IMR-90 (cell line): ENCODE results near the gene ABCF3. TPM values are rescaled to one million over a fixed set of nuclear protein-coding genes. Genes with fewer than 3 reads are reported as not detected.

Source experiments
- ATAC-seq: fragments of 200-7000 bp; cut with Tn5 transposase; 2 replicates; pipeline ENCODE4 v1.9.1; 2020; ENCODE audit warnings: low read depth, mild to moderate bottlenecking, moderate library complexity
- BruUV-seq: library from RNA; stranded (reverse); fragments of 400-500 nt; replicated peaks from 2 replicates; lab custom pipeline; 2021; lab: Mats Ljungman, UMichigan
- CTCF ChIA-PET: fragments of 300-600 bp; formaldehyde crosslinking; extraction: SDS; loops from one replicate; lab custom pipeline; 2021; ENCODE audit warnings: antibody characterized with exemption; lab: Yijun Ruan, JAX
- POLR2A ChIA-PET: fragments of 300-600 bp; sonication (Branson Sonifier 250); formaldehyde crosslinking; loops from one replicate; lab custom pipeline; 2022; ENCODE audit warnings: antibody characterized with exemption; ENCODE audit not compliant: unreplicated experiment; lab: Charles Lee
- DNase-seq: peaks from one replicate; pipeline ENCODE4 v3.0.0; 2013
- H2AFZ ChIP-seq: replicated peaks from 2 replicates; pipeline ENCODE3; 2013; ENCODE audit warnings: low read length, mild to moderate bottlenecking; ENCODE audit not compliant: poor library complexity
- H2AK5ac ChIP-seq: 2 replicates; pipeline ENCODE4 v1.6.1; 2013; ENCODE audit warnings: low read depth, low read length, inconsistent platforms
- H2AK9ac ChIP-seq: replicated peaks from 2 replicates; pipeline ENCODE3; 2013; ENCODE audit warnings: mild to moderate bottlenecking, low read depth, low read length, moderate library complexity; ENCODE audit not compliant: poor library complexity
- H2BK120ac ChIP-seq: 2 replicates; pipeline ENCODE4 v1.6.1; 2013; ENCODE audit warnings: low read depth, low read length, inconsistent platforms
- H2BK15ac ChIP-seq: 3 replicates; pipeline ENCODE4 v1.6.1; 2013; ENCODE audit warnings: low read depth, low read length, inconsistent platforms
- H2BK20ac ChIP-seq: 2 replicates; pipeline ENCODE4 v1.6.1; 2013; ENCODE audit warnings: low read depth, mild to moderate bottlenecking, inconsistent platforms, low read length, moderate library complexity
- H2BK5ac ChIP-seq: 2 replicates; pipeline ENCODE4 v1.6.1; 2013; ENCODE audit warnings: mild to moderate bottlenecking, low read depth, low read length, inconsistent platforms; ENCODE audit not compliant: poor library complexity, severe bottlenecking
- H3K14ac ChIP-seq: replicated peaks from 2 replicates; pipeline ENCODE4 v1.6.1; 2013; ENCODE audit warnings: low read depth, low read length, inconsistent platforms
- H3K18ac ChIP-seq: 2 replicates; pipeline ENCODE4 v1.6.1; 2013; ENCODE audit warnings: low read depth, low read length, control low read depth
- H3K23ac ChIP-seq: 2 replicates; pipeline ENCODE4 v1.6.1; 2013; ENCODE audit warnings: low read depth, low read length, inconsistent platforms
- H3K27ac ChIP-seq: 2 replicates; pipeline ENCODE4 v1.5.1; 2013; ENCODE audit warnings: mild to moderate bottlenecking, control low read depth, low read length; ENCODE audit not compliant: insufficient read depth
- H3K27me3 ChIP-seq: 2 replicates; pipeline ENCODE4 v1.6.1; 2013; ENCODE audit warnings: low read length; ENCODE audit not compliant: control insufficient read depth, insufficient read depth
- H3K36me3 ChIP-seq: 2 replicates; pipeline ENCODE4 v1.6.1; 2013; ENCODE audit warnings: low read length, mixed read lengths; ENCODE audit not compliant: control insufficient read depth, insufficient read depth
- H3K4ac ChIP-seq: 2 replicates; pipeline ENCODE4 v1.6.1; 2013; ENCODE audit warnings: low read depth, low read length, inconsistent platforms
- H3K4me1 ChIP-seq: 2 replicates; pipeline ENCODE4 v1.6.1; 2013; ENCODE audit warnings: low read length, mixed read lengths; ENCODE audit not compliant: control insufficient read depth, insufficient read depth
- H3K4me2 ChIP-seq: 2 replicates; pipeline ENCODE4 v1.6.1; 2013; ENCODE audit warnings: low read depth, mild to moderate bottlenecking, control low read depth, low read length, moderate library complexity
- H3K4me3 ChIP-seq: 2 replicates; pipeline ENCODE4 v1.5.1; 2013; ENCODE audit warnings: low read depth, mild to moderate bottlenecking, control low read depth, low read length, moderate library complexity; ENCODE audit not compliant: insufficient read depth
- H3K56ac ChIP-seq: 2 replicates; pipeline ENCODE4 v1.6.1; 2013; ENCODE audit warnings: low read length, inconsistent platforms; ENCODE audit not compliant: insufficient read depth; ENCODE audit errors: extremely low read depth
- H3K79me1 ChIP-seq, 2 experiments: 2 replicates each; pipeline ENCODE4 v1.6.1; 2013; ENCODE audit warnings: low read length in 2 of 2, inconsistent platforms in 1 of 2, low read depth in 1 of 2
- H3K9ac ChIP-seq: 2 replicates; pipeline ENCODE4 v1.6.1; 2013; ENCODE audit warnings: low read depth, low read length, control low read depth
- H3K9me1 ChIP-seq: 2 replicates; pipeline ENCODE4 v1.6.1; 2013; ENCODE audit warnings: low read length, inconsistent platforms; ENCODE audit not compliant: insufficient read depth
- H3K9me3 ChIP-seq: 2 replicates; pipeline ENCODE4 v1.6.1; 2013; ENCODE audit warnings: low read length; ENCODE audit not compliant: control insufficient read depth, insufficient read depth
- H4K20me1 ChIP-seq: 2 replicates; pipeline ENCODE4 v1.6.1; 2013; ENCODE audit warnings: low read length, inconsistent platforms; ENCODE audit not compliant: insufficient read depth
- H4K5ac ChIP-seq: 2 replicates; pipeline ENCODE4 v1.6.1; 2013; ENCODE audit warnings: mild to moderate bottlenecking, low read depth, low read length, control low read depth
- H4K8ac ChIP-seq, 2 experiments: 2 replicates each; pipeline ENCODE4 v1.6.1; 2013; ENCODE audit warnings: low read depth in 2 of 2, low read length in 2 of 2, control low read depth in 1 of 2, inconsistent platforms in 1 of 2
- H4K91ac ChIP-seq: 2 replicates; pipeline ENCODE4 v1.6.1; 2013; ENCODE audit warnings: low read depth, low read length, inconsistent platforms; ENCODE audit not compliant: insufficient read depth
- CHD1 ChIP-seq: IDR thresholded peaks from 2 replicates; pipeline ENCODE4 v1.6.1; 2012; ENCODE audit warnings: low read depth, low read length, improper control_type of control experiment
- ELK1 ChIP-seq: fragments of 150-350 bp; IDR thresholded peaks from 2 replicates; pipeline ENCODE4 v1.6.1; 2016; ENCODE audit warnings: low read depth, mild to moderate bottlenecking, low read length, moderate library complexity, borderline replicate concordance
- SMC3 ChIP-seq: fragments of 150-350 bp; IDR thresholded peaks from 2 replicates; pipeline ENCODE4 v1.6.1; 2016; ENCODE audit warnings: low read depth, mild to moderate bottlenecking, antibody characterized with exemption, low read length, moderate library complexity
- WGBS, 2 experiments: methylation state at CpG; one replicate each; pipeline versions ENCODE4 v1.1.5 to v1.1.7; 2013; ENCODE audit warnings: missing lambda C conversion rate in 2 of 2; ENCODE audit not compliant: insufficient read length in 1 of 2; ENCODE audit errors: extremely low coverage in 2 of 2; 5-methylcytosine and 5-hydroxymethylcytosine counted together
- dilution Hi-C: fragments of 300-500 bp; cut with HindIII; formaldehyde crosslinking; loops from one replicate; pipeline ENCODE4 v1.14.3; 2018; ENCODE audit warnings: low sequenced_read_pairs; ENCODE audit not compliant: unreplicated experiment
- in situ Hi-C: fragments of 300-500 bp; cut with MboI; formaldehyde crosslinking; loops from 3 replicates; pipeline ENCODE4 v1.14.3; 2019; ENCODE audit warnings: low sequenced_read_pairs, inconsistent platforms, mixed read lengths
- intact Hi-C: fragments of 100-400 bp; cut with micrococcal nuclease; formaldehyde crosslinking; loops from 2 replicates; pipeline ENCODE4 v1.10.0; 2022
- polyA plus RNA-seq, 3 experiments: library from polyadenylated mRNA; depleted of rRNA; stranded (reverse); fragments of >200 nt; gene quantifications; 2 replicates each; pipeline ENCODE4 v1.2.3, GENCODE V29; 2012; ENCODE audit warnings: low replicate concordance in 1 of 3
- total RNA-seq: library from RNA; depleted of rRNA; stranded (reverse); fragments of >200 nt; gene quantifications from 2 replicates; pipeline ENCODE4 v1.2.3, GENCODE V29; 2012

Gene ABCF3
- total and polyA plus RNA-seq, 2 of the 4 experiments (the other 2 are of a cell fraction), result 36.9 to 59.2 TPM

GRCh38 chr3:184222521-184222920 lies 36.5 kb downstream of the ABCF3 start:
- Histone ChIP-seq H2AFZ (no peak overlapping the region), H3K14ac (no peak overlapping the region), H4K5ac (no peak overlapping the region), H3K4me3 (no peak overlapping the region), H3K4ac (no peak overlapping the region), H3K9me1 (no peaks in the 10 kb centered on the region), H3K79me1 (no peaks in the 10 kb centered on the region), H3K18ac (no peak overlapping the region), H2AK5ac (no peak overlapping the region), H3K23ac (no peak overlapping the region), H2BK120ac (no peak overlapping the region), H3K4me2 (no peak overlapping the region), H4K8ac (no peak overlapping the region), H4K91ac (no peak overlapping the region), H2BK20ac (no peak overlapping the region), H2BK5ac (no peak overlapping the region), H4K20me1 (no peaks in the 10 kb centered on the region), H2AK9ac (no peak overlapping the region), H3K27ac (no peak overlapping the region), H3K27me3 (peaks cover 14% of the 10 kb centered on the region), H3K9ac (no peak overlapping the region), H3K9me3 (no peaks in the 10 kb centered on the region), H3K36me3 (no peaks in the 10 kb centered on the region), H2BK15ac (no peak overlapping the region), H3K56ac (no peak overlapping the region), H3K4me1 (no peaks in the 10 kb centered on the region)
- DNase-seq (no peak), ATAC-seq (no peak)
- no CpG with 5 or more reads among the region's 3 CpGs for WGBS, 2 experiments
- ChIA-PET CTCF (interaction anchor here (0.7 kb wide), 1 partner anchor 11 kb away, joined by 4 read pairs; no protein-coding TSS in a partner anchor), POLR2A (no interaction called here)
- no TSS peak for BruUV-seq
- in situ Hi-C loops (no loop called here), intact Hi-C loops (no loop called here), dilution Hi-C loops (no loop called here)
- no peak for TF ChIP-seq CHD1
- no peak for TF ChIP-seq ELK1
- TF ChIP-seq SMC3, result no peak
